Measurements from ENCODE around the gene APBB1. TPM values are rescaled to one million over a fixed set of nuclear protein-coding genes. Genes with fewer than 3 reads are reported as not detected.

APBB1 gene
- total RNA-seq: 9.8 and 10.7 TPM in 2 replicates

GRCh38 chr11:6419009-6419631 lies at the start of gene APBB1:
Gene APBB1 (minus strand): TSS chr11:6419094. CDS start chr11:6411347, 7,747 bp downstream.

GRCh38 chr11:6440906-6441358 lies 22.0 kb upstream of the APBB1 start, which contains the start of gene HPX:
Gene HPX (minus strand): TSS chr11:6440987. CDS start chr11:6440963, 24 bp downstream.

GRCh38 chr11:6389905-6390717 lies 28.8 kb downstream of the APBB1 start, which contains the start of gene SMPD1:
Gene SMPD1 (plus strand): TSS chr11:6390474. CDS start chr11:6390599, 125 bp downstream.

Other genes with a start within 250 kb of the APBB1 start
- gene OR52B2, start 248.8 kb downstream of the APBB1 start, total RNA-seq: not detected in 2 replicates
- not detected in 2 replicates for gene OR52W1, start 219.9 kb downstream of the APBB1 start, total RNA-seq
- gene C11orf42, start 213.5 kb downstream of the APBB1 start, total RNA-seq: not detected in 2 replicates
- gene FHIP1B, start 184.5 kb downstream of the APBB1 start, total RNA-seq: 14.5 and 20.5 TPM in 2 replicates
- gene CNGA4, start 180.0 kb downstream of the APBB1 start, total RNA-seq: 0.16 TPM in 1 of 2 replicates, not detected in the other
- gene CCKBR, start 159.3 kb downstream of the APBB1 start, total RNA-seq: not detected in 2 replicates
- 395 and 493 TPM in 2 replicates for gene CAVIN3, start 98.6 kb downstream of the APBB1 start, total RNA-seq
- gene SMPD1, start 28.6 kb downstream of the APBB1 start, total RNA-seq: 11.2 and 13.5 TPM in 2 replicates
- gene HPX, start 21.9 kb upstream of the APBB1 start, total RNA-seq: 0.31 TPM in 1 of 2 replicates, not detected in the other
- 8.7 and 12.5 TPM in 2 replicates for gene TRIM3, start 54.8 kb upstream of the APBB1 start, total RNA-seq
- 45.6 and 64.7 TPM in 2 replicates for gene ARFIP2, start 62.2 kb upstream of the APBB1 start, total RNA-seq
- gene TIMM10B, start 62.4 kb upstream of the APBB1 start, total RNA-seq: 36.5 and 40.2 TPM in 2 replicates
- 1.0 and 2.4 TPM in 2 replicates for gene DNHD1, start 78.2 kb upstream of the APBB1 start, total RNA-seq
- 14.4 and 16.6 TPM in 2 replicates for gene RRP8, start 184.5 kb upstream of the APBB1 start, total RNA-seq
- gene ILK, start 184.7 kb upstream of the APBB1 start, total RNA-seq: 85.4 and 121 TPM in 2 replicates
- 86.1 and 117 TPM in 2 replicates for gene TAF10, start 193.1 kb upstream of the APBB1 start, total RNA-seq
- 20.5 and 21.9 TPM in 2 replicates for gene TPP1, start 200.3 kb upstream of the APBB1 start, total RNA-seq
- gene DCHS1, start 236.7 kb upstream of the APBB1 start, total RNA-seq: 0.16 and 0.27 TPM in 2 replicates

Measured in hair follicular keratinocyte (primary cell).